NOMO-1 treated with DMSO at 0.1 percent for 48 hours (cell line): ENCODE results near the gene AMZ1.

Experiments used
- DNase-seq: peaks from one replicate; lab custom pipeline; 2025; ENCODE audit not compliant: unreplicated experiment; lab: John Stamatoyannopoulos, UW

Gene AMZ1, protein sequence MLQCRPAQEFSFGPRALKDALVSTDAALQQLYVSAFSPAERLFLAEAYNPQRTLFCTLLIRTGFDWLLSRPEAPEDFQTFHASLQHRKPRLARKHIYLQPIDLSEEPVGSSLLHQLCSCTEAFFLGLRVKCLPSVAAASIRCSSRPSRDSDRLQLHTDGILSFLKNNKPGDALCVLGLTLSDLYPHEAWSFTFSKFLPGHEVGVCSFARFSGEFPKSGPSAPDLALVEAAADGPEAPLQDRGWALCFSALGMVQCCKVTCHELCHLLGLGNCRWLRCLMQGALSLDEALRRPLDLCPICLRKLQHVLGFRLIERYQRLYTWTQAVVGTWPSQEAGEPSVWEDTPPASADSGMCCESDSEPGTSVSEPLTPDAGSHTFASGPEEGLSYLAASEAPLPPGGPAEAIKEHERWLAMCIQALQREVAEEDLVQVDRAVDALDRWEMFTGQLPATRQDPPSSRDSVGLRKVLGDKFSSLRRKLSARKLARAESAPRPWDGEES

DNA sequence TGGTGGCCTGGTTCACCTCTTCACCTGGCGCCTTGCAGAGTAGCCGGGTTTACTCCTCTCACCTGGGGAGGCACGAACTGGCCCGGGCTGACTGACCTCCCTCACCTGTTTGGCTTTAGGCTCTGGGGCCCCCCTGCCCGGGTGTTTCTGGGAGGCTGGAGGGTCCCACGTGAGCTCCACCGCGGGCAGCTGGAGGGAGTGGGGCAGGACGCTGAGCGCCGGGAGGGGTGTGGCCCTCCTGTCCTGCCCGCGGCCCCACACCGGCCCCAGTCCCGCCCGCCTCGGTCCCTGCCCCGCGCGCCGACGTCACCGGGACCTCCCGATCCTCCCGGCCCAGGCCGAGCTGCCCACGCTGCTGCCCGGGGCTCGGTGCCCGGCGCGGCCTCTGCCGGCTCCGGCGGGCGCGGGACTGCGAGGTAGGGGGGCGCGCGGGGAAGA, at the start of gene AMZ1:
Gene AMZ1, plus strand, starts transcription at position 322 of the 438 bp plus-strand sequence. CDS start 12,250 bp downstream, outside the sequence.
- no peak for DNase-seq

DNA sequence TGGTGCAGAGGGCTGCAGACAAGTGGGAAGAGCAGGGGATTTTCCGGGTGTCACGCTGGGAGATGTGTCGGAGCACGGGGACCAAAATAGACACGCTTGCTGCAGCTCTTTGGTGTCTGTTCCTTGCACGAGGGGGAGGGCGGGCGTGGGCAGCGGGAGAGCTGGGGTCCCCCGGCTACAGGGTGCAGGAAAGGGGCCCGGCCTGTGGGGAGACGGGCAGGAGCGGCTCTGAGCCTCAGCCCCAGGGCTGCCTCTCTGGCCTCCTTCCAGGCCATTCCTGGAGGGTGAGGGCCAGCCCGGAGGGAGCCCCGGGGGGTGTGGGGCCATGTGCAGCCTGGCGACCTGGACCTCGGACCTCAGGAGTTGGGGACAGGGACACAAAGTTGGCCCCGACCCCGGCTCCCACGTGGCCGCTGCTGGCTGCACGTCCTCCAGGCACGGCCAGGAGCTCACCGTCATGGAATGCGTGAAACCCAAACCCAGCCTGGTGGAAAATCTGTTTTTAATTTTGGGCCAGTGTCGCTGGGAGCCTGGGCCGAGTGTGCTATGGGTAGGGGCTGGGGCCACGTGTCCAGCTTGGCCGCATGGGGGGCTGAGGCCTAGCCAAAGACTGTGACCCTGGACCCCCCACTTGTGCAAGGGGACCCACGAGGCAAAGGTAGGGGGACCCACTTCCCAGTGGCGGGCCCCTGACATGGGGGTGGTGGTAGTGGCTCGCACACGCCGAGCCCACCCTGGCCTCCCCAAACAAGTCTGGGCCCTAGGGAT, 49.6 kb upstream of the AMZ1 start:
- no peak for DNase-seq

DNA sequence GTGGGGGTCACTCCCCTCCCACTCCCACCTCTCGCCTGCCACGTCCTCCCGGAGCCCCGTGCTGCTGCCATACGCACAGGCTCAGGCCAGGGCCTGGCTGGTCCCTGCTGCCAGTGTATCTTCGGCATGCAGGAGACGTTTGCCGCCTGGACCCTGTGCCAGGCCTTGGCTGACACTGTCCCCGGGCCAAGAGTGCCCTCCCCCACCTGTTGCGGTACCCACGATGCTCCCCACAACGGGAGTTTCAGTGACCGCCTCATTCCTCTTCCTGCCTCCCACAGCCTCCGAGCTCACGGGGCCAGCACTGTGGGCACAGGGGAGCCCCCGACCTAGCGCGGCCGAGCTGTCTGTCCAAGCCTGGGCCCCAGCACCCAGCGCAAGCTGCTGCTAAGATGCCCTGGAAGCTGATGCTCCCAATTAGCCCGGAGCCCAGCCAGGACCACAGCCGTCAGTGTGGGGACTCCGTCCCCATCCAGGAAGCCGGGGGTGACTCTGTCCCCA, 48.8 kb upstream of the AMZ1 start:
- no peak for DNase-seq

DNA sequence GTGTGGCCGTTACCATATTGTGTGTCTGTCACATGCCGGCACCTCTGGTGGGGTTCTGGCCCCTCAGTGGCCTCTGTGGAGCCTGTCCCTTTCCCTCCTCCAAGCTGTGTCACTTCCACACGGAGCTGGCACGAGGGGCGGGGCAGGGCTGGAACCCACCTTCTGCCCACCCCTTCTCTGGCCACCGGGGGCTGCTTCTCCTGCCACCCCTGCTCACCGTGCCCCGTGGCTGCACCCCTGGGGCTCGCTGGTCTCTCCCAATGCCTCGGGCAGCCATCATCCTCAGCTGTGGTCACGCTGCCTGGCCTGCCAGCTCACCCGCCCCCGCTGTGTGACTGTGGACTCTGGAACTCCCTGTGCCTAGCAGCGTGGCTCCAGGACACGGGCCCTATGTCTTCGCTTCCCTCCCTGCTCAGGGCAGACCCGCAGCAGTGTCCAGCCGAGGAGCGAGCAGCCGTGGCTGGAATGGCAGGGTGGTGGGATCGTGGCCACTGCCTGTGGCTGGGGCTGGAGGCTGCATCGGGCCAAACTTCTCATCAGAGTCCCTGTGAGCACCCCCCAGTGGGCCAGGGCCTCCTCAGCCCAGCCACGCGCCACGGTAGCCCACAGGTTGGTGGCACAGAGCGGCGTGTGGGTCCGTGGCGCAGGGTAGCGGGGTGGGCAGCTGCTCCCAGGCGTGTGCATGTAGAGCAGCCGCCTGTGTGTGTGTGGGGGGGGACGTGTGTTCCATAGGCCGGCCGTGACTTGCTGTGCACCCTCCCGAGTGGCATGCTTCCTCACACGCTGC, 48.1 kb upstream of the AMZ1 start:
- no peak for DNase-seq

DNA sequence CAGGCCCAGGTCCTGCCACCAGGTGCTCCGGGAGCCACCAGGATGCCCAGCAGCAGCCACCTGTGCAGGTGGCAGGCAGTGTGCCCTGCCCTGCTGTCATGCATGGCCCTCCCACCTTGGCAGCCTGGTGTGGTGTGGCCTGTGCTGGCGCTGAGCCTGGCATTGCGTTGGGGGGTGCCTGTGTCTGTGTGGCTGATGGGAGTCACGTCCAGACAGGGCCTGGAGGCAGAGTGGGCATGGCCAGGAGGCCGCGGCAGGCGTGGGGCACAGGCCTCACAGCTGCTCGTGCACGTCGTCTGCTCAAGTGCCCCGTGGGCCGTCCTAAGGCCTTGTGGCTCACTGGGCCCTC, 47.5 kb upstream of the AMZ1 start:
- no peak for DNase-seq

DNA sequence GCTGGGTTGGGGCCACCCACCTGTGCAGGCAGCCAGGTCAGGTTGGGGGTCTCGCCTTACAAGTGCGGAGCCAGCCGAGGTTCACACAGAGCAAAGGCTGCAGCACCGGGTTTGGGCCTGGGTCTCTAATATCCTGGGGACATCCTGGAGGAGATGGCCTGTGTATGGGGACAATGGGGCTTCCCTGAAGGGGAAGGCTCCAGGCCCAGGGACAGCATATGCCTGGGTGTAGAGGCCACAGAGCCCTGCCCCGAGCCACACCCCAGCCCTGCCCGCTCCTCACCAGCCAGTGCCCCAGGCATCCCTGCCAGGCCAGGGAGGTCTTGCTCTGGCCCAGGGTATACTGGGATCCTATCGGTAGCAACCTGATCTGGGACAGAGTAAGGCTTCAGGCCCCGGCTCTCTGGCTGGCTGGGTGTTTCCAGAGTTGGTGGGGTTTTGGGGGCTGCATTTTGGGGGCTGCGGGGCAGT, 47.1 kb upstream of the AMZ1 start:
- no peak for DNase-seq

DNA sequence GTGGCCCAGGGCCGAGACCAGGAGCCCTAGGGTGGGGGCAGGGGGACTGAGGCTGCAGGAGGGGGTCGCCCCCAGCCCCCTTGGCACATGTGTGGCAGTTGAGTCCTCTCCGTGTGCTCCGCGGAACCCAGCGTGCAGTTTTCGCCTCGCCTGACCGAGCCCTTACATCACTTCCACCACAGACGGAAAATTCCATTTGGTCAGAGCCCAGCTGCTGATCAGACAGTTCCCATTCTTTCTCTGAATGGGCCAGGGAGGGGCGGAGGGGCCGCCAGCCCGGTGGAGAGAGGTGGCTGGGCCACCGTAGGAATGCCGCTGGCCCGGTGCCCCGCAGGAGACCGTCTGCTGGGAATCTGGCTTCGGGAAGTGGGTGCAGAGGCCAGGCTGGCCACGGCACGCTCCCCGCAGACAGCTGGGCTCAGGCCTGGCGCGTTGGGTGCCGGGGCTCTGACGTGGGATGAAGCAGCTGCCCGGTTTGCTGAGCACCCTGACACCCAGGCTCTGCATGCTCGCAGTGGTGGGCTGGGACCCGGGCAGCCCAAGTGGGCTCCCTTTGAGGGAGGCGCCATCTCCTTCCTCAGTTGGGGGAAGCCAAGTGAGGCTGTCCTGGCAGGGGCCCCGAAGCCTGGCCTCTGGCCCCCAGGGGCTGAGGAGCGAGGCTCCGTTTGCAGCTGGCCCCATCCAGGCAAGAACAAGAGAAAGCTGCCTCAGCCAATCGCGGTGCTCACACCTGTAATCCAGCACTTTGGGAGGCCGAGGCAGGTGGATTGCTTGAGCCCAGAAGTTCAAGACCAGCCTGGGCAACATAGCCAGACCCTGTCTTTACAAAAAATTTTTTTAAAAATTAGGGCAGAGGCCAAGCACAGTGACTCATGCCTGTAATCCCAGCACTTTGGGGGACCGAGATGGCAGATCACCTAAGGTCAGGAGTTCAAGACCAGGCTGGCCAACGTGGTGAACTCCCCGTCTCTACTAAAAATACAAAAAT, 46.3 kb upstream of the AMZ1 start:
- DNase-seq, result peak; percentile 77

DNA sequence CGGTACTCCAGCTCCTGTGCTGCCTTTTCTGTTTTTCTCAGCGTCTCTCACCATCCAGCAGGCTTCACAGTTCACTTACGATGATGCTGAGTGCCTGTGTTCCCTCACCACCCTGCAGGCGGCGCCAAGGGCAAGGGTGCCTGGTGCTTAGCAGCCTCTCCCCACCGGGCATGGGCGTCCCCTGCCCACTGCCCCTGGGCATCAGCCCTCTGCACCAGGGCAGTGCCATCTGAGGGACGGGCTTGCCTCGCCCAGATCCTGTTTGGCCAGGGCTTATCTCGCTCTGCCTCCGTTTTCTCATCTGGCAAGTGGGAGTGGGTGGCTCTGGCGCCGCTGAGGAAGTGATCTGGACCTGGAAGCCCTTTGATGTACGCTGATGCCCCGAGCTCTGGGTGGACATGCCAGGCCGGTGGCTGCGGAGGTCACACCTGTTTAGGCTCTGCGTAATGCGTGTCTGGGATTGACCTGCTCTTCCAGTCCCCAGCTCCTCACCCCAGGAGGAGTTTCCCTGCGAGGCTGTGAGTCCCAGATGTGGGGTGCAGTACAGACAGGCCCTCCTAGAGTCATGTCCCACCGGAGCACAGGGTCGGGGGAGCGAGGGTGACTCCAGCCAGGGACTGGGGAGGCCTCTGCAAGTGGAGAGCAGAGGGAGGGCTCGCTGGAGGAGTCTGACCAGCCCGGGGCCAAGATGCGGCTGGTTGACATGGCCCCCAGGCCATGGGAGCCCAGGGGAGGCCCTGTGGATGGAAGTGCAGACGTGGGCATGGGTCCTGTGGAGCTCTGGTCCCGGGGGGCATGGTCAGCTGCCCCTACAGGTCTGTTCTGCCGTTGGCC, 44.4 kb upstream of the AMZ1 start:
- DNase-seq, result no peak

DNA sequence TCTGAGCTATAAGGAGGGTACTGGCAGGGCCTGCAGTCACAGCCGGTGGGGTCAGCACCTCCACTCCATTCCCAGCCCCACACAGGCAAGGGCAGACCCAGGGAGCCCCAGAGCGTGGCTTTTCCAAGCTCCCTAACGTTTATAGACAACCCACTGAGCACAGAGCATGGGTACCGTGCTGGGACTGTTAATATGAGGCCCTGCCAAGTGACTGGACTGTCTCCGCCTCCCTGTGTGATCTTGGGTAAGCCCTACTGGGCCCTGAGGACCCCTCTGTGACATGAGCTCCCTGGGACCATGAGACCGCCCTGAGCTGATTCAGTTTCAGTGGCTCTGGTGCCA, 43.8 kb upstream of the AMZ1 start:
- no peak for DNase-seq

DNA sequence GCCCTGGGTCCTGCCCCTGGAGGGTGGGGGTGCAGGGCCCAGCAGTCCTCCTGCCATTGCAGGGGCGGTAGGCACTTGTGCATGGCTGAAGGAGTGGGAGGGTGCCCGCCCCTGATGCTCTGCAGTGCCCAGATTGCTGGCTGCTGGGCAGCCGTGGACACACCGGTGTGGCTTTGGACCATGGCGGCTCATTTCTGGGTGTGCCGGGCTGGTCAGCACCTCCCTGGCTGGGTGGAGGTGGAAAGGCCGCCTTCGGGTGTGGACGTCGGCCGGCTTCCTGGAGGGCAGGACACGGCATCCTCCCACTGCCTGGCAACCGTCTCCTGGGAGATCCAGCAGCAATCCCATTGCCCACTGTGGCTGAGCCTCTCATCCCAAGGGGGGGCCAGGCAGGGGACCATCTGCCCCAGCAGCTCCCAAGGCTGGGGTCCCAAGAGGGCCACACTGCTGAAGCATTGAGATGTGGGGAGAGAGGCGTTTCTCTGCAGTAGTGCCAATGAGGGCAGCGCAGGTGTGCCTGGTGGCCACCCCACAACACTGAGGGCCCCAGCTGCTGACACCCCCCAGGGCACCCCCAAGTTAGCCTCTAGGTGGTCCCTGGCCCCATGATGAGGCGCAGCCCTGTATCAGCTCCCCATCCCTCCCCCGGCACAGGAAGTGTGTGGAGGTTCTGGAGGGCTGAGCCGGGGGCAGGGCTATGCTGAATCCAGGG, 43.3 kb upstream of the AMZ1 start:
- no peak for DNase-seq

DNA sequence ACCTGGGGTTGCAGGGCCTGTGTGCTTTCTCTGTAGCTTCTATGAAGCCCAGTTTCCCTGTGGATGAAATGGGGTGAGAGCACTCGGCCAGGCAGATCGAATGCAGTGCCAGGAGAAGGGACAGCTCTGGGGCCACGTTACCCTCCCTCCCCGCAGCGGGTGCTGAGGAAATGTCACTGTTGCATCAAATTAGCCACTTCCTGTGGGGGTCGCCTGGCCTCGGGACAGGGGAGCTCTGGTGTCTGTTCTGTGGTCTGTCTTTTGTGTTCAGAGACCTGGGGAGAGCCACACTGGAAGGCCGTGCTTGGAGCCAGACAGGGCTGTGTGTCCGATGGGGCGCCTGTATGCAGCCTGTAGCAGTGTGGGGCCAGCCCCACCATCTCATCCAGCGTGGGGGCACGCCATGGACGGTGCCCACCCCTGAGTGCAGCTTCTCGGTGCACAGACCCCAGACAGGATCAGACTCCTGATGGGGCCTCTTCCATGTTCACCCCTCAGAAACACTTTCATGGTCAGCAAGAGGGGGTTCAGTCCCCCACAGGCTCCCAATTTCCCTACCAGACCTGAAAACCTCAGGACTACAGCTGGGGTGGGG, 42.6 kb upstream of the AMZ1 start:
- DNase-seq, result peak; percentile 82

DNA sequence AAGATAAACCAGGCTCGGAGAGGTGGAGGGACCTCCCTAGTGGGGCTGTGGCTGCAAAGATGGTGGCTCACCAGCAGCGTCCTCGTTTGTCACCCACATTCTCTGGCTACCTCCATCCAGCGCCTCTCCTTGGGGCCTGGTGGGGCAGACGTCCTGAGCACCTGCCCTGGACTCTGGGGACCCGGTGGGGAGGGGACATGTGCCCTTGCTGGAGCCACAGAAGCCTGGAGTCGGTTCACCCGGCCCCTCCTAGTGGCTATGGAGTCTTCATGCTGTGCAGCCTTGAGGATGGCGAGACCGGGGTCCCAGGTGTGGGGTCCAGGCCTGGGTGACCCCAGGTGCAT, 41.7 kb upstream of the AMZ1 start:
- DNase-seq, result no peak

DNA sequence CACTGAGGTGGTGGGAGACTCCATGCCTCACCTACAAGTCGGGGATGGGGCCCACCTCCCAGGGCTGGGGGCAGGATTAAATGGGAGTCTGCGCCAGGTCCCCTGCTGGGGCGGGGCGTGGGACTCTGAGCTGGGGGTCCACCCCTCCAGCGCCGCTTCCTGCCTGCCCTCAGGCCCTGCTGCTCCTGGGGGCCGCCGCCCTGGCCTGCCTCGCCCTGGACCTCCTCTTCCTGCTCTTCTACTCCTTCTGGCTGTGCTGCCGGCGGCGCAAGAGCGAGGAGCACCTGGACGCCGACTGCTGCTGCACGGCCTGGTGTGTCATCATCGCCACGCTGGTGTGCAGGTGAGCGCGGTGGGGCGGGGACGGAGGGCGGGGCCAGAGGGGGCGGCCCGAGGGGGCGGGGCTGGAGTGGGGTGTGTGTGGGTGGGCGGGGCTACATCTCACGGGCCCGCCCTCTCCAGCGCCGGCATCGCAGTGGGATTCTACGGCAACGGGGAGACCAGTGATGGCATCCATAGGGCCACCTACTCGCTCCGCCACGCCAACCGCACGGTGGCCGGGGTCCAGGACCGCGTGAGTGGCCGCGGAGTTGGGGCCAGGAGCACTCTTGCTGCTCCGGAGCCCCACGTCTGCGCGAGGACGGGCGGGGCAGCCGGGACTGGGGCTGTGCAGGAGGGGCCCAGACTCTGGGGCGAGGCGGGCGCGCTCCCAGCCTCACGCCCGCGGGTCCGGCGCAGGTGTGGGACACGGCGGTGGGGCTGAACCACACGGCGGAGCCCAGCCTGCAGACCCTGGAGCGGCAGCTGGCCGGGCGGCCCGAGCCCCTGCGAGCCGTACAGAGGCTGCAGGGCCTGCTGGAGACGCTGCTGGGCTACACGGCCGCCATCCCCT, 41.1 kb upstream of the AMZ1 start:
- no peak for DNase-seq

DNA sequence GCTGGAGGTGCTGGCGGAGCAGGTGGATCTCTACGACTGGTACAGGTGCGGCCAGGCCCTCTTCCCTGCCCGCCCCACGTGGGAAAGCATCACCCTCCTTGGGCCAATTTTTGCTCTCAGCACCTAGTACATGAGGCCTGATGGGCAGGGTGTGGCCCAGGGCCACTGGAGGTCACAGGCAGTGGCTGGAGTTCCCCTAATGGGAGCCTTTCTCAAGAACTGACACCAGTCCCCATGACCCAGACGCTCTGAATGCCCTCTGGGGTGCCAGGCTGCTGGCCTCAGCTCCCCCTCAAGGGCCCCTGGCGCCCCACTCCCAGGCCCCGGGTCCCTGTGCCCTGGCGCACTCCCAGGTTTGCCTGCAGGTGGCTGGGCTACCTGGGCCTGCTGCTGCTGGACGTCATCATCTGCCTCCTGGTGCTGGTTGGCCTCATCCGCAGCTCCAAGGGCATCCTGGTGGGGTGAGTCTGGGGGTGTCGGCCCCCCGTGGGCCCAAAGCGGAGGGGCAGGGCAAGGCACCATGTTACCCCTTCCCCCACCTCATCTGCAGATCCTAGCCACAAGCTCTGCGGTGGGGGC, 40.3 kb upstream of the AMZ1 start:
- DNase-seq, result no peak

DNA sequence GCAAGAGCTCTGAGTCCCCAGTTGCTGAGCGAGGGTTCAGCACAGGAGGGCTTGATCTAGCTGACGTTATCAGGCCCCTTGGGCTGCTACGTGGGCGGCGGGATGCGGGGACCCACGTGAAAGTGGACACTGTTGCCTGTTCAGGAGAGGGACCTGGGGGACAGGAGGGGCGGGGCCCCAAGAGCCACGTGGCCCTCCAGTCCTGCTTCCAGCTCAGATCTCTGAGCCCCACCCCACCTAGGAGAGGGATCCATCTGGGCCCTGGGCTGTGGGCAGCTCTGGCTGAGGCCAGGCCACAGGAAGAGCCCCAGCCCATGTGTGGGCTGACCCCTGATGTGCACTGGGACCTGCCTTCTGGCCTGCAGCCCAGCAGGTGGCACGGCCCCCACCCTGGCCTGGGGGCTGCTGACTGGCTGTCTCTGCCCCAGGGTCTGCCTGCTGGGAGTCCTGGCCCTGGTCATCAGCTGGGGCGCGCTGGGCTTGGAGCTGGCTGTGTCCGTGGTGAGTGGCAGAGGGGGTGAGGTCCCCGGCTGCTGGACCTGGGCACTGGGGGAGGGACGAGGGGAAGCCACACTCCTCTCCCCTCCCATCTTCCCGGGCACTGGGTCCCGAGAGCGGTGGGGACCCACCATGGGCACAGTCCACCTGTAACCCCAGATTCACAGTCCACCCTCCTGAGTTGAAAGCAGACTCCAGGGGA, 38.7 kb upstream of the AMZ1 start:
- no peak for DNase-seq

DNA sequence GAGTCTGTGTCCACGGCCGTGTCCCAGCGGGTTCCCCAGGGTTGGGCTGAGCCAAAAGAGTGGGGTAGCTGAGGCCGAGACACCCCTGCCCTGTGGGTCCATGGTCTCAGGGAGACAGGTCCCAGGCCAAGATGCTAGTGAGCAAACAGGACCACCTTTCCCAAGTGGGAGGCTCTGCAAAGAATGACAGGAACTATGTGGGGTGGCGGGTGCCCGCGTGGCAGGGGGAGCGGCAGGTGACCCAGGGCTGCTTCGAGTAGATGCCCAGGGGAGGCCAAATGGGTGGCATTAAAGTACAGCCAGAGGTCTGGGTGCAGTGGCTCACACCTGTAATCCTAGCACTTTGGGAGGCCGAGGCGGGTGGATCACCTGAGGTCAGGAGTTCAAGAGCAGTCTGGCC, 38.0 kb upstream of the AMZ1 start:
- no peak for DNase-seq
